K562 (cell line): Measurements from ENCODE around the gene TMEM185B. TPM values are rescaled to one million over a fixed set of nuclear protein-coding genes. Genes with fewer than 3 reads are reported as not detected.

Source experiments
- ATF6 ChIP-seq: sonication (generic); formaldehyde crosslinking; IDR thresholded peaks from 2 replicates; pipeline ENCODE4 v1.4.0; 2020; ENCODE audit warnings: mild to moderate bottlenecking, missing genetic modification reagents
- BACH1 ChIP-seq: fragments of 200-800 bp; sonication (Bioruptor generic); IDR thresholded peaks from 2 replicates; pipeline ENCODE4 v1.6.1; 2016; ENCODE audit warnings: missing genetic modification characterization, missing compliant biosample characterization
- CHD1 ChIP-seq: fragments of 200-600 bp; sonication (generic); IDR thresholded peaks from one replicate; pipeline ENCODE4 v1.6.1; 2012; ENCODE audit warnings: mild to moderate bottlenecking, moderate library complexity, low read length, inconsistent platforms
- FOXP4 ChIP-seq: sonication (generic); formaldehyde crosslinking; IDR thresholded peaks from 2 replicates; pipeline ENCODE4 v1.8.0; 2022; ENCODE audit warnings: mild to moderate bottlenecking, missing genetic modification reagents, borderline replicate concordance
- HNRNPLL ChIP-seq: fragments of 200-400 bp; formaldehyde crosslinking; IDR thresholded peaks from 2 replicates; pipeline ENCODE4 v1.6.1; 2017; ENCODE audit warnings: low read length, low read depth, mild to moderate bottlenecking; ENCODE audit not compliant: poor library complexity, severe bottlenecking
- HNRNPUL1 ChIP-seq: fragments of 200-400 bp; formaldehyde crosslinking; IDR thresholded peaks from 2 replicates; pipeline ENCODE4 v1.6.1; 2017; ENCODE audit warnings: low read length
- HSF4 ChIP-seq: fragments of 250-450 bp; sonication (Bioruptor Pico); IDR thresholded peaks from 2 replicates; pipeline ENCODE4 v2.1.2; 2022; ENCODE audit warnings: mild to moderate bottlenecking, moderate library complexity, borderline replicate concordance
- MTF1 ChIP-seq: fragments of 250-450 bp; sonication (Bioruptor Pico); IDR thresholded peaks from 2 replicates; pipeline ENCODE4 v1.9.0; 2021; ENCODE audit warnings: moderate library complexity, mild to moderate bottlenecking, inconsistent platforms, borderline replicate concordance
- NBN ChIP-seq: fragments of 450-650 bp; IDR thresholded peaks from 2 replicates; pipeline ENCODE4 v1.6.1; 2016; ENCODE audit warnings: low read depth, mild to moderate bottlenecking
- NFXL1 ChIP-seq: fragments of 450-650 bp; formaldehyde crosslinking; IDR thresholded peaks from 2 replicates; pipeline ENCODE4 v1.4.0; 2021; ENCODE audit warnings: mild to moderate bottlenecking
- PHB2 ChIP-seq: fragments of 450-650 bp; IDR thresholded peaks from 2 replicates; pipeline ENCODE4 v1.6.1; 2017; ENCODE audit warnings: low read depth
- PHF21A ChIP-seq: fragments of 450-650 bp; IDR thresholded peaks from 2 replicates; pipeline ENCODE4 v1.6.1; 2017; ENCODE audit warnings: low read depth, borderline replicate concordance
- SIN3A ChIP-seq, 2 experiments: fragments of 150-350 bp in 1 of 2; IDR thresholded peaks; 2 replicates each; pipeline ENCODE4 v1.6.1; 2011 to 2016; ENCODE audit warnings: borderline replicate concordance in 2 of 2, low read depth in 2 of 2, low read length in 2 of 2, mild to moderate bottlenecking in 2 of 2, moderate library complexity in 2 of 2; ENCODE audit not compliant: control insufficient read depth in 1 of 2
- USF2 ChIP-seq: sonication (generic); formaldehyde crosslinking; IDR thresholded peaks from 2 replicates; pipeline ENCODE4 v1.5.0; 2020; ENCODE audit warnings: missing genetic modification reagents
- ZBTB43 ChIP-seq: sonication (generic); formaldehyde crosslinking; IDR thresholded peaks from 2 replicates; pipeline ENCODE4 v1.8.0; 2023; ENCODE audit warnings: mild to moderate bottlenecking, missing genetic modification reagents
- ZBTB9 ChIP-seq: fragments of 450-650 bp; formaldehyde crosslinking; IDR thresholded peaks from 2 replicates; pipeline ENCODE4 v1.4.0; 2020; ENCODE audit warnings: mild to moderate bottlenecking, moderate library complexity
- ZC3H11A ChIP-seq: IDR thresholded peaks from 2 replicates; pipeline ENCODE4 v1.6.1; 2012; ENCODE audit warnings: low read depth, low read length, improper control_type of control experiment
- ZFP30 ChIP-seq: fragments of 250-450 bp; sonication (Bioruptor Pico); IDR thresholded peaks from 2 replicates; pipeline ENCODE4 v1.8.0; 2022; ENCODE audit warnings: moderate library complexity, mild to moderate bottlenecking, inconsistent platforms, borderline replicate concordance
- ZNF12 ChIP-seq: sonication (generic); formaldehyde crosslinking; IDR thresholded peaks from 2 replicates; pipeline ENCODE4 v1.4.0; 2020; ENCODE audit warnings: mild to moderate bottlenecking, missing genetic modification reagents
- ZNF165 ChIP-seq: fragments of 250-450 bp; sonication (Bioruptor Pico); IDR thresholded peaks from 2 replicates; pipeline ENCODE4 v1.4.0; 2020; ENCODE audit warnings: borderline replicate concordance
- polyA plus RNA-seq, 8 experiments: library from polyadenylated mRNA; depleted of rRNA in 4 of 8; stranded (reverse) in 5 of 8; unstranded in 3 of 8; fragments of >200 nt; fragmentation: Nextera tagmentation in 2 of 8; fragmentation: Illumina TruSeq in 1 of 8; extraction: Ambion mirVana in 2 of 8; extraction: Trizol in 1 of 8; gene quantifications; 2 replicates each; pipeline versions ENCODE4 v1.2.1 to v1.2.3, GENCODE V29; 2011 to 2014; ENCODE audit warnings: inconsistent platforms in 1 of 8, missing spikeins in 1 of 8
- total RNA-seq, 7 experiments: library from RNA; depleted of rRNA in 6 of 7; stranded (reverse); fragments of >200 nt in 6 of 7; fragmentation: Illumina TruSeq in 2 of 7; extraction: Trizol in 2 of 7; gene quantifications; 2 replicates each; pipeline versions ENCODE4 v1.2.1 to v1.2.3, GENCODE V29; 2011 to 2021; ENCODE audit warnings: low replicate concordance in 1 of 7

TMEM185B gene
- total and polyA plus RNA-seq, 9 of the 15 experiments (the other 6 are each of a cell fraction or from before 2014, with no cell fraction given) = 2.9 to 28.2 (median 11.5) TPM

- TF ChIP-seq PHB2 (no peak), SIN3A (IDR thresholded peaks at IDR 0.05; ENCODE audit: borderline replicate concordance in 2 of 2, control insufficient read depth in 1 of 2, low read depth in 2 of 2, low read length in 2 of 2) (0 out of 4 replicates have a peak, but pooled peaks of 1 of the 2 experiments have one; percentile 23), HNRNPUL1 (no peak), ZNF165 (peak; percentile 78; the same call in 1 of the 2 replicates), ZBTB9 (peak; percentile 77; the same call in 1 of the 2 replicates), ZBTB43 (CRISPR knock-in tag) (no peak), HSF4 (CRISPR knock-in tag) (no peak), USF2 (CRISPR knock-in tag) (no peak), HNRNPLL (peak; percentile 46), NBN (no peak), MTF1 (CRISPR knock-in tag) (no peak), BACH1 (no peak), ATF6 (no peak), ZNF12 (CRISPR knock-in tag) (no peak), ZFP30 (CRISPR knock-in tag) (no peak), PHF21A (no peak), ZC3H11A (no peak), CHD1 (no peak), NFXL1 (CRISPR knock-in tag) (no peak), FOXP4 (CRISPR knock-in tag) (no peak)
Observed at GRCh38 chr2:120252225-120253020, 29.2 kb upstream of the TMEM185B start, which contains the start of gene RALB (continued).
